H1 (cell line): ENCODE measurements around the gene ACAT2. TPM values are rescaled to one million over a fixed set of nuclear protein-coding genes. Genes with fewer than 3 reads are reported as not detected.

Experiments used
- CTCF ChIA-PET: fragments of 300-600 bp; sonication (Branson Sonifier 250); formaldehyde crosslinking; loops from one replicate; lab custom pipeline; 2021; ENCODE audit not compliant: partially characterized antibody; lab: Charles Lee
- POLR2A ChIA-PET: fragments of 300-600 bp; sonication (Branson Sonifier 250); formaldehyde crosslinking; loops from one replicate; lab custom pipeline; 2021; ENCODE audit warnings: inconsistent platforms; ENCODE audit not compliant: partially characterized antibody; lab: Charles Lee
- DNase-seq, 2 experiments: peaks; one replicate each; pipeline versions ENCODE4 v3.0.0 to v3.0.0-alpha.2; 2010 to 2022; ENCODE audit warnings: low spot score in 2 of 2, low read depth in 1 of 2, mixed read lengths in 1 of 2
- FAIRE-seq: peaks from 2 replicates; lab custom pipeline; 2011; peaks lifted over from hg19 to GRCh38; lab: Jason Lieb, UNC
- H2AFZ ChIP-seq: 2 replicates; pipeline ENCODE4 v1.8.1; 2012; ENCODE audit warnings: low read length, inconsistent platforms
- H2AK5ac ChIP-seq: 2 replicates; pipeline ENCODE4 v1.6.1; 2013; ENCODE audit warnings: low read depth, low read length
- H2BK120ac ChIP-seq: replicated peaks from 2 replicates; pipeline ENCODE3; 2013; ENCODE audit warnings: low read depth, low read length, inconsistent platforms
- H2BK12ac ChIP-seq: 2 replicates; pipeline ENCODE4 v1.6.1; 2013; ENCODE audit warnings: low read depth, low read length
- H2BK15ac ChIP-seq: 2 replicates; pipeline ENCODE4 v1.6.1; 2013; ENCODE audit warnings: low read length
- H2BK20ac ChIP-seq: 2 replicates; pipeline ENCODE4 v1.6.1; 2013; ENCODE audit warnings: low read length
- H2BK5ac ChIP-seq: 2 replicates; pipeline ENCODE4 v1.6.1; 2013; ENCODE audit warnings: low read depth, low read length
- H3K14ac ChIP-seq: 2 replicates; pipeline ENCODE4 v1.6.1; 2013; ENCODE audit warnings: inconsistent platforms; ENCODE audit not compliant: insufficient read length
- H3K18ac ChIP-seq: 2 replicates; pipeline ENCODE4 v1.6.1; 2013; ENCODE audit warnings: low read length; ENCODE audit errors: extremely low read depth
- H3K23ac ChIP-seq: 2 replicates; pipeline ENCODE4 v1.6.1; 2013; ENCODE audit warnings: inconsistent platforms; ENCODE audit not compliant: insufficient read length
- H3K23me2 ChIP-seq: 2 replicates; pipeline ENCODE4 v1.6.1; 2013; ENCODE audit warnings: low read depth, low read length
- H3K27ac ChIP-seq: 2 replicates; pipeline ENCODE4 v1.6.1; 2011; ENCODE audit warnings: low read depth, low read length, inconsistent platforms
- H3K27me3 ChIP-seq, 4 experiments: replicated peaks in 1 of 4; 1 replicate in 1 of 4; 2 replicates in 3 of 4; pipeline versions ENCODE4 v1.6.1 to v1.8.1; 2011 to 2013; ENCODE audit warnings: low read length in 3 of 4, mild to moderate bottlenecking in 3 of 4, inconsistent platforms in 2 of 4, mixed read lengths in 2 of 4, moderate library complexity in 1 of 4; ENCODE audit not compliant: control insufficient read depth in 3 of 4, insufficient read depth in 3 of 4; ENCODE audit errors: extremely low read depth in 1 of 4
- H3K36me3 ChIP-seq, 4 experiments: 2 replicates each; pipeline versions ENCODE4 v1.6.1 to v1.8.1; 2011 to 2013; ENCODE audit warnings: mild to moderate bottlenecking in 4 of 4, low read length in 3 of 4, moderate library complexity in 2 of 4, control low read depth in 1 of 4, inconsistent platforms in 1 of 4; ENCODE audit not compliant: insufficient read depth in 4 of 4, control insufficient read depth in 2 of 4
- H3K4ac ChIP-seq: replicated peaks from 2 replicates; pipeline ENCODE3; 2013; ENCODE audit warnings: low read length, low read depth, mixed read lengths, inconsistent platforms; ENCODE audit not compliant: insufficient read length
- H3K4me1 ChIP-seq, 4 experiments: replicated peaks in 1 of 4; 1 replicate in 1 of 4; 2 replicates in 3 of 4; pipeline versions ENCODE4 v1.6.1 to v1.8.1; 2011 to 2013; ENCODE audit warnings: low read length in 3 of 4, inconsistent platforms in 2 of 4, mixed read lengths in 1 of 4; ENCODE audit not compliant: insufficient read depth in 4 of 4, control insufficient read depth in 3 of 4
- H3K4me2 ChIP-seq, 2 experiments: 2 replicates each; pipeline versions ENCODE4 v1.6.1 to v1.8.1; 2011 to 2013; ENCODE audit warnings: low read depth in 2 of 2, low read length in 2 of 2, control low read depth in 1 of 2, inconsistent platforms in 1 of 2, mild to moderate bottlenecking in 1 of 2; ENCODE audit not compliant: insufficient read depth in 1 of 2
- H3K4me3 ChIP-seq, 4 experiments: fragments of 200-600, 300-600 bp in 1 of 4; sonication (generic), shearing (Covaris generic), sonication (Bioruptor Twin) in 1 of 4; 2 replicates each; pipeline versions ENCODE4 v1.5.1 to v1.8.1; 2011 to 2016; ENCODE audit warnings: low read length in 4 of 4, low read depth in 3 of 4, control low read depth in 2 of 4, inconsistent platforms in 2 of 4, mild to moderate bottlenecking in 2 of 4, mixed read lengths in 1 of 4, moderate library complexity in 1 of 4; ENCODE audit not compliant: insufficient read depth in 2 of 4; ENCODE audit errors: extremely low read depth in 1 of 4
- H3K56ac ChIP-seq: replicated peaks from 2 replicates; pipeline ENCODE3; 2013; ENCODE audit warnings: low read depth, mild to moderate bottlenecking, mixed read lengths, low read length, inconsistent platforms; ENCODE audit not compliant: insufficient read length
- H3K79me1 ChIP-seq: 2 replicates; pipeline ENCODE4 v1.6.1; 2013; ENCODE audit warnings: low read depth, low read length, control low read depth
- H3K79me2 ChIP-seq, 2 experiments: 2 replicates each; pipeline versions ENCODE4 v1.6.1 to v1.8.1; 2012 to 2013; ENCODE audit warnings: low read length in 2 of 2, mild to moderate bottlenecking in 2 of 2, inconsistent platforms in 1 of 2; ENCODE audit not compliant: insufficient read depth in 2 of 2, control insufficient read depth in 1 of 2
- H3K9ac ChIP-seq, 4 experiments: replicated peaks in 1 of 4; 1 replicate in 1 of 4; 2 replicates in 3 of 4; pipeline versions ENCODE4 v1.6.1 to v1.8.1; 2011 to 2013; ENCODE audit warnings: low read depth in 3 of 4, low read length in 3 of 4, control low read depth in 2 of 4, mild to moderate bottlenecking in 2 of 4, moderate library complexity in 2 of 4, inconsistent platforms in 1 of 4; ENCODE audit errors: extremely low read depth in 1 of 4
- H3K9me3 ChIP-seq, 2 experiments: 2 replicates each; pipeline versions ENCODE4 v1.6.1 to v1.8.1; 2012 to 2013; ENCODE audit warnings: mild to moderate bottlenecking in 2 of 2, moderate library complexity in 2 of 2, control low read depth in 1 of 2, inconsistent platforms in 1 of 2, low read depth in 1 of 2, low read length in 1 of 2, mixed read lengths in 1 of 2; ENCODE audit not compliant: insufficient read depth in 2 of 2
- H4K20me1 ChIP-seq, 2 experiments: replicated peaks in 1 of 2; 2 replicates each; pipeline versions ENCODE3 to v1.8.1; 2011 to 2013; ENCODE audit warnings: inconsistent platforms in 2 of 2, low read length in 2 of 2, mild to moderate bottlenecking in 1 of 2; ENCODE audit not compliant: insufficient read depth in 2 of 2, control insufficient read depth in 1 of 2
- H4K5ac ChIP-seq: 2 replicates; pipeline ENCODE4 v1.6.1; 2013; ENCODE audit warnings: low read length, low read depth, mixed read lengths, inconsistent platforms; ENCODE audit not compliant: insufficient read length
- H4K8ac ChIP-seq: 2 replicates; pipeline ENCODE4 v1.8.0; 2013; ENCODE audit warnings: mild to moderate bottlenecking, moderate library complexity, low read length, inconsistent platforms; ENCODE audit not compliant: insufficient read depth; ENCODE audit errors: extremely low read depth
- H4K91ac ChIP-seq: replicated peaks from 2 replicates; pipeline ENCODE3; 2013; ENCODE audit warnings: low read length, mixed read lengths, inconsistent platforms; ENCODE audit not compliant: insufficient read length
- EP300 ChIP-seq, 2 experiments: IDR thresholded peaks; 1 replicate in 1 of 2; 2 replicates in 1 of 2; pipeline ENCODE4 v1.6.1; 2011 to 2012; ENCODE audit warnings: low read depth in 2 of 2, low read length in 2 of 2, mild to moderate bottlenecking in 2 of 2, borderline replicate concordance in 1 of 2, inconsistent platforms in 1 of 2, moderate library complexity in 1 of 2
- EZH2 ChIP-seq: fragments of 200-600 bp; sonication (generic); IDR thresholded peaks from 2 replicates; pipeline ENCODE4 v1.7.1; 2012; ENCODE audit warnings: low read depth, mild to moderate bottlenecking, moderate library complexity, low read length, inconsistent platforms; ENCODE audit not compliant: severe bottlenecking
- MAX ChIP-seq: IDR thresholded peaks from 2 replicates; pipeline ENCODE4 v1.6.1; 2012; ENCODE audit warnings: inconsistent platforms
- RAD21 ChIP-seq, 2 experiments: IDR thresholded peaks in 1 of 2; conservative IDR thresholded peaks in 1 of 2; 2 replicates each; pipeline ENCODE4 v1.6.1; 2011; ENCODE audit warnings: low read depth in 2 of 2, low read length in 2 of 2, improper control_type of control experiment in 1 of 2, inconsistent platforms in 1 of 2, mild to moderate bottlenecking in 1 of 2, moderate library complexity in 1 of 2
- WGBS, 2 experiments: shearing (Covaris generic) in 1 of 2; methylation state at CpG; one replicate each; pipeline versions ENCODE4 v1.1.6 to v1.1.7; 2013 to 2015; ENCODE audit warnings: low lambda C conversion rate in 2 of 2, mixed read lengths in 2 of 2, inconsistent platforms in 1 of 2, low coverage in 1 of 2, missing lambda C conversion rate in 1 of 2; ENCODE audit not compliant: insufficient replicate concordance in 2 of 2, insufficient coverage in 1 of 2, insufficient read length in 1 of 2; ENCODE audit errors: extremely low coverage in 1 of 2, missing lambda C conversion rate in 1 of 2; 5-methylcytosine and 5-hydroxymethylcytosine counted together
- polyA plus RNA-seq, 7 experiments: library from polyadenylated mRNA; depleted of rRNA in 3 of 7; stranded (reverse) in 5 of 7; unstranded in 2 of 7; fragments of >200 nt in 5 of 7; fragments of 200-250 nt in 2 of 7; gene quantifications; 1 replicate in 5 of 7; 2 replicates in 1 of 7; 4 replicates in 1 of 7; pipeline versions ENCODE4 v1.2.1 to v1.2.3, GENCODE V29; 2011 to 2013; ENCODE audit warnings: missing spikeins in 2 of 7, mixed read lengths in 2 of 7
- total RNA-seq: library from RNA; stranded (reverse); fragmentation: NEBNext Ultra II Directional; extraction: Animal tissue kit (Norgen Biotek cat#: 25700); gene quantifications from 2 replicates; pipeline ENCODE4 v1.2.1, GENCODE V29; 2021

Gene ACAT2
- total and polyA plus RNA-seq, 2 of the 8 experiments (the other 6 are each of a cell fraction or from before 2014, with no cell fraction given), result 61.6 to 166 TPM

- Histone ChIP-seq H3K27me3 (no peaks in the 10 kb centered on the region), H3K4ac (peak overlapping the region; percentile 57), H4K20me1 (peaks cover 4 to 6% of the 10 kb centered on the region in 2 experiments), H3K9me3 (no peaks in the 10 kb centered on the region), H2BK12ac (no peak overlapping the region), H3K36me3 (peaks cover 3 to 51% (median 15%) of the 10 kb centered on the region in 4 experiments), H2BK5ac (peak overlapping the region; percentile 96; the same call in 1 of the 2 replicates), H3K9ac (peak overlapping the region; percentile 90 to 98 (median 96)), H4K8ac (no peak overlapping the region), H2BK20ac (no peak overlapping the region), H2AK5ac (no peak overlapping the region), H2AFZ (no peak overlapping the region), H3K23me2 (peaks cover 7% of the 10 kb centered on the region), H3K18ac (no peak overlapping the region), H3K14ac (no peak overlapping the region), H3K4me3 (peak overlapping the region; percentile 78 to 94 (median 90)), H3K56ac (no peak overlapping the region), H4K91ac (no peak overlapping the region), H4K5ac (no peak overlapping the region), H3K79me1 (no peaks in the 10 kb centered on the region; the same call in 1 of the 2 replicates), H3K27ac (peak overlapping the region; percentile 90; the same call in 1 of the 2 replicates), H3K4me2 (peak overlapping the region; percentile 81 to 99), H2BK120ac (no peak overlapping the region), H3K23ac (no peak overlapping the region), H3K79me2 (peaks cover 20 to 71% of the 10 kb centered on the region in 2 experiments), H2BK15ac (no peak overlapping the region), H3K4me1 (peaks cover 0 to 12% (median 7%) of the 10 kb centered on the region in 4 experiments; a peak in 4 of 7 replicates)
- ChIA-PET POLR2A (interaction anchor here (0.6 to 5.3 kb wide), 23 partner anchors 10 to 178 kb away, joined by 3 to 80 read pairs (median 6); partner anchors contain the start of genes ACAT2, IGF2R, PNLDC1 and SOD2), CTCF (interaction anchor here (0.7 to 2.3 kb wide), 7 partner anchors 32 to 675 kb away, joined by 3 to 11 read pairs (median 3); no protein-coding TSS in a partner anchor)
- WGBS, 2 experiments, result 20% methylated on average over 17 of the region's 18 CpGs; no CpG with 5 or more reads in 1 of the 2 experiments
- TF ChIP-seq RAD21 (IDR thresholded peaks at IDR 0.05 in 1 of 2, conservative IDR thresholded peaks at IDR 0.05 in 1 of 2; ENCODE audit: low read depth in 2 of 2, low read length in 2 of 2), result no peak
- TF ChIP-seq EP300 (IDR thresholded peaks at IDR 0.05; ENCODE audit: borderline replicate concordance in 1 of 2, low read depth in 2 of 2, low read length in 2 of 2), result no peak
- TF ChIP-seq MAX, result peak; percentile 12; the same call in 1 of the 2 replicates
- TF ChIP-seq EZH2, result no peak
- FAIRE-seq (no peak), DNase-seq (no peak)
These were observed 29.2 kb downstream of the ACAT2 start for GRCh38 chr6:159790956-159791598.
